SK-N-SH treated with all-trans-retinoic acid at 6 μM for 48 hours (cell line): Measurements from ENCODE around the gene IMP4.

Experiments
- ATAC-seq: fragments of 200-7000 bp; cut with Tn5 transposase; 3 replicates; pipeline ENCODE4 v1.9.1; 2020; ENCODE audit warnings: mild to moderate bottlenecking, moderate library complexity
- BACH2 ChIP-seq: fragments of 250-450 bp; sonication (Bioruptor Pico); IDR thresholded peaks from 2 replicates; pipeline ENCODE4 v1.9.0; 2021; ENCODE audit warnings: mild to moderate bottlenecking, borderline replicate concordance
- CSDC2 ChIP-seq: fragments of 250-450 bp; sonication (Bioruptor Pico); IDR thresholded peaks from 2 replicates; pipeline ENCODE4 v1.5.0; 2020; ENCODE audit warnings: mild to moderate bottlenecking, moderate library complexity
- ESRRG ChIP-seq: fragments of 250-450 bp; sonication (Bioruptor Pico); IDR thresholded peaks from 2 replicates; pipeline ENCODE4 v1.6.1; 2021; ENCODE audit warnings: mild to moderate bottlenecking
- GLIS3 ChIP-seq: fragments of 250-450 bp; sonication (Bioruptor Pico); IDR thresholded peaks from 2 replicates; pipeline ENCODE4 v1.5.0; 2020; ENCODE audit warnings: mild to moderate bottlenecking, moderate library complexity
- ISL1 ChIP-seq: fragments of 250-450 bp; sonication (Bioruptor Pico); IDR thresholded peaks from 2 replicates; pipeline ENCODE4 v2.1.2; 2022; ENCODE audit warnings: mild to moderate bottlenecking, moderate library complexity
- OSR1 ChIP-seq: fragments of 250-450 bp; sonication (Bioruptor Pico); IDR thresholded peaks from 2 replicates; pipeline ENCODE4 v1.8.0; 2022; ENCODE audit warnings: moderate library complexity, mild to moderate bottlenecking, inconsistent platforms
- POU6F1 ChIP-seq: fragments of 250-450 bp; sonication (Bioruptor Pico); IDR thresholded peaks from 2 replicates; pipeline ENCODE4 v1.8.0; 2021; ENCODE audit warnings: low read depth, mild to moderate bottlenecking, moderate library complexity, borderline replicate concordance
- PPARA ChIP-seq: fragments of 250-450 bp; sonication (Bioruptor Pico); IDR thresholded peaks from 2 replicates; pipeline ENCODE4 v1.5.0; 2020; ENCODE audit warnings: mild to moderate bottlenecking, borderline replicate concordance
- RARB ChIP-seq: fragments of 250-450 bp; sonication (Bioruptor Pico); IDR thresholded peaks from 2 replicates; pipeline ENCODE4 v1.8.0; 2021; ENCODE audit warnings: mild to moderate bottlenecking, moderate library complexity
- SNAI2 ChIP-seq: fragments of 250-450 bp; sonication (Bioruptor Pico); IDR thresholded peaks from 2 replicates; pipeline ENCODE4 v1.5.0; 2020; ENCODE audit warnings: mild to moderate bottlenecking, moderate library complexity
- TCF4 ChIP-seq: fragments of 250-450 bp; sonication (Bioruptor Pico); IDR thresholded peaks from 2 replicates; pipeline ENCODE4 v1.8.0; 2021; ENCODE audit warnings: mild to moderate bottlenecking, moderate library complexity, borderline replicate concordance
- ZC3H10 ChIP-seq: fragments of 250-450 bp; sonication (Bioruptor Pico); IDR thresholded peaks from 2 replicates; pipeline ENCODE4 v1.5.1; 2021; ENCODE audit warnings: mild to moderate bottlenecking, moderate library complexity
- ZFP3 ChIP-seq: fragments of 250-450 bp; sonication (Bioruptor Pico); IDR thresholded peaks from 2 replicates; pipeline ENCODE4 v1.5.0; 2020; ENCODE audit warnings: mild to moderate bottlenecking, moderate library complexity
- ZNF565 ChIP-seq: fragments of 450-650 bp; formaldehyde crosslinking; conservative IDR thresholded peaks from 2 replicates; pipeline ENCODE4 v1.5.0; 2020; ENCODE audit warnings: low read depth, mild to moderate bottlenecking, moderate library complexity
- ZNF70 ChIP-seq: fragments of 450-650 bp; formaldehyde crosslinking; IDR thresholded peaks from 2 replicates; pipeline ENCODE4 v1.5.0; 2020; ENCODE audit warnings: mild to moderate bottlenecking, moderate library complexity
- ZNF8 ChIP-seq: fragments of 450-650 bp; formaldehyde crosslinking; IDR thresholded peaks from 2 replicates; pipeline ENCODE4 v1.5.0; 2020; ENCODE audit warnings: mild to moderate bottlenecking, moderate library complexity
- TF ChIP-seq, protein P1 (sequence below): fragments of 250-450 bp; sonication (Bioruptor Pico); IDR thresholded peaks from 2 replicates; pipeline ENCODE4 v1.5.1; 2020; ENCODE audit warnings: low read depth, mild to moderate bottlenecking, moderate library complexity
- TF ChIP-seq, protein P2 (sequence below): fragments of 250-450 bp; sonication (Bioruptor Pico); IDR thresholded peaks from 2 replicates; pipeline ENCODE4 v1.5.1; 2021; ENCODE audit warnings: mild to moderate bottlenecking, moderate library complexity
- TF ChIP-seq, protein P3 (sequence below): fragments of 250-450 bp; sonication (Bioruptor Pico); IDR thresholded peaks from 2 replicates; pipeline ENCODE4 v1.8.0; 2020; ENCODE audit warnings: mild to moderate bottlenecking, moderate library complexity, borderline replicate concordance
- TF ChIP-seq, protein P4 (sequence below): fragments of 250-450 bp; sonication (Bioruptor Pico); IDR thresholded peaks from 2 replicates; pipeline ENCODE4 v1.5.0; 2020; ENCODE audit warnings: mild to moderate bottlenecking, moderate library complexity

IMP4 gene

DNA sequence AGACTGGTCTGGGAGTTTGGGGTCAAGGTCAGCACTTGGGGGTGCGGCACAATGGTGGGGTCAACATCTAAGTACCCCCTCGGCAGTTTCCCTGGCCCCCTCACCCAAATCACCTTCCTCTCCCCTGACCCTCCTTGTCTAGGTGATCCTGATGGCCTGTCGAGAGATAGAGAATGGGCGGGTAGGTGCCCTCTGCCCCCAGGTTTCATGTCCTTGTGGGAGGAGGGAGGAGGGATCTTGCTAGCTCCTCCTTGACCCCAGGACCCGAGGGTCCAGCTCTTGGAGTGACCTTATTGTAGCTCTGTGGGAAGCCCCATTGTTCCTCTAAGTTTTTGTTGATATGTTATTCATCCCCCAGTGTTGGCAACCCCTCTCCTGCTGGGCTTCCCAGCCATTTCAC, 16.8 kb downstream of the IMP4 start:
- no peak for TF ChIP-seq TCF4 (CRISPR knock-in tag)
- no peak for TF ChIP-seq PPARA (CRISPR knock-in tag)
- no peak for TF ChIP-seq ZC3H10
- no peak for TF ChIP-seq ZNF70
- TF ChIP-seq, protein P1, sequence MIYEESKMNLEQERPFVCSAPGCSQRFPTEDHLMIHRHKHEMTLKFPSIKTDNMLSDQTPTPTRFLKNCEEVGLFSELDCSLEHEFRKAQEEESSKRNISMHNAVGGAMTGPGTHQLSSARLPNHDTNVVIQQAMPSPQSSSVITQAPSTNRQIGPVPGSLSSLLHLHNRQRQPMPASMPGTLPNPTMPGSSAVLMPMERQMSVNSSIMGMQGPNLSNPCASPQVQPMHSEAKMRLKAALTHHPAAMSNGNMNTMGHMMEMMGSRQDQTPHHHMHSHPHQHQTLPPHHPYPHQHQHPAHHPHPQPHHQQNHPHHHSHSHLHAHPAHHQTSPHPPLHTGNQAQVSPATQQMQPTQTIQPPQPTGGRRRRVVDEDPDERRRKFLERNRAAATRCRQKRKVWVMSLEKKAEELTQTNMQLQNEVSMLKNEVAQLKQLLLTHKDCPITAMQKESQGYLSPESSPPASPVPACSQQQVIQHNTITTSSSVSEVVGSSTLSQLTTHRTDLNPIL (CRISPR knock-in tag): no peak
- TF ChIP-seq BACH2 (CRISPR knock-in tag): no peak
- no peak for TF ChIP-seq SNAI2 (CRISPR knock-in tag)
- TF ChIP-seq, protein P2, sequence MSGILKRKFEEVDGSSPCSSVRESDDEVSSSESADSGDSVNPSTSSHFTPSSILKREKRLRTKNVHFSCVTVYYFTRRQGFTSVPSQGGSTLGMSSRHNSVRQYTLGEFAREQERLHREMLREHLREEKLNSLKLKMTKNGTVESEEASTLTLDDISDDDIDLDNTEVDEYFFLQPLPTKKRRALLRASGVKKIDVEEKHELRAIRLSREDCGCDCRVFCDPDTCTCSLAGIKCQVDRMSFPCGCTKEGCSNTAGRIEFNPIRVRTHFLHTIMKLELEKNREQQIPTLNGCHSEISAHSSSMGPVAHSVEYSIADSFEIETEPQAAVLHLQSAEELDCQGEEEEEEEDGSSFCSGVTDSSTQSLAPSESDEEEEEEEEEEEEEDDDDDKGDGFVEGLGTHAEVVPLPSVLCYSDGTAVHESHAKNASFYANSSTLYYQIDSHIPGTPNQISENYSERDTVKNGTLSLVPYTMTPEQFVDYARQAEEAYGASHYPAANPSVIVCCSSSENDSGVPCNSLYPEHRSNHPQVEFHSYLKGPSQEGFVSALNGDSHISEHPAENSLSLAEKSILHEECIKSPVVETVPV: no peak
- no peak for TF ChIP-seq CSDC2
- TF ChIP-seq, protein P3, sequence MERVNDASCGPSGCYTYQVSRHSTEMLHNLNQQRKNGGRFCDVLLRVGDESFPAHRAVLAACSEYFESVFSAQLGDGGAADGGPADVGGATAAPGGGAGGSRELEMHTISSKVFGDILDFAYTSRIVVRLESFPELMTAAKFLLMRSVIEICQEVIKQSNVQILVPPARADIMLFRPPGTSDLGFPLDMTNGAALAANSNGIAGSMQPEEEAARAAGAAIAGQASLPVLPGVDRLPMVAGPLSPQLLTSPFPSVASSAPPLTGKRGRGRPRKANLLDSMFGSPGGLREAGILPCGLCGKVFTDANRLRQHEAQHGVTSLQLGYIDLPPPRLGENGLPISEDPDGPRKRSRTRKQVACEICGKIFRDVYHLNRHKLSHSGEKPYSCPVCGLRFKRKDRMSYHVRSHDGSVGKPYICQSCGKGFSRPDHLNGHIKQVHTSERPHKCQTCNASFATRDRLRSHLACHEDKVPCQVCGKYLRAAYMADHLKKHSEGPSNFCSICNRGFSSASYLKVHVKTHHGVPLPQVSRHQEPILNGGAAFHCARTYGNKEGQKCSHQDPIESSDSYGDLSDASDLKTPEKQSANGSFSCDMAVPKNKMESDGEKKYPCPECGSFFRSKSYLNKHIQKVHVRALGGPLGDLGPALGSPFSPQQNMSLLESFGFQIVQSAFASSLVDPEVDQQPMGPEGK (CRISPR knock-in tag): no peak
- TF ChIP-seq ZNF565 (CRISPR knock-in tag): no peak
- no peak for TF ChIP-seq RARB (CRISPR knock-in tag)
- no peak for TF ChIP-seq ESRRG
- TF ChIP-seq ZFP3 (CRISPR knock-in tag): no peak
- TF ChIP-seq POU6F1 (CRISPR knock-in tag): no peak
- no peak for TF ChIP-seq ISL1
- no peak for ATAC-seq

DNA sequence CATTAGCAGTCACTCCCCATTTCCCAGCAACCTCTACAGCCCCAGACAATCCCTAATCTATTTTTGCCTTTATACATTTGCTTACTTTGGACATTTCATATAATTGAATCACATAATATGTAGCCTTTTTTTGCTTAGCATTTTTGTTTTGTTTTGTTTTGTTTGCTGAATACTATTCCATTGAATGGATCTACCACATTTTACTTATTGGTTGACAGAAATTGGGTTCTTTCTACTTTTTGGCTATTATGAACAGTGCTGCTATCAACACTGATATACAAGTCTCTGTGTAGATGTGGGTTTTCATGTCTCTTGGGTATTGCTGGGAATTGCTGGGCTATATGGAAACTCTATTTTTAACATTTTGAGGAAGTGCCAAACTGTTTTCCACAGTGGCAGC, 20.8 kb downstream of the IMP4 start:
- ATAC-seq: no peak
- TF ChIP-seq, protein P4, sequence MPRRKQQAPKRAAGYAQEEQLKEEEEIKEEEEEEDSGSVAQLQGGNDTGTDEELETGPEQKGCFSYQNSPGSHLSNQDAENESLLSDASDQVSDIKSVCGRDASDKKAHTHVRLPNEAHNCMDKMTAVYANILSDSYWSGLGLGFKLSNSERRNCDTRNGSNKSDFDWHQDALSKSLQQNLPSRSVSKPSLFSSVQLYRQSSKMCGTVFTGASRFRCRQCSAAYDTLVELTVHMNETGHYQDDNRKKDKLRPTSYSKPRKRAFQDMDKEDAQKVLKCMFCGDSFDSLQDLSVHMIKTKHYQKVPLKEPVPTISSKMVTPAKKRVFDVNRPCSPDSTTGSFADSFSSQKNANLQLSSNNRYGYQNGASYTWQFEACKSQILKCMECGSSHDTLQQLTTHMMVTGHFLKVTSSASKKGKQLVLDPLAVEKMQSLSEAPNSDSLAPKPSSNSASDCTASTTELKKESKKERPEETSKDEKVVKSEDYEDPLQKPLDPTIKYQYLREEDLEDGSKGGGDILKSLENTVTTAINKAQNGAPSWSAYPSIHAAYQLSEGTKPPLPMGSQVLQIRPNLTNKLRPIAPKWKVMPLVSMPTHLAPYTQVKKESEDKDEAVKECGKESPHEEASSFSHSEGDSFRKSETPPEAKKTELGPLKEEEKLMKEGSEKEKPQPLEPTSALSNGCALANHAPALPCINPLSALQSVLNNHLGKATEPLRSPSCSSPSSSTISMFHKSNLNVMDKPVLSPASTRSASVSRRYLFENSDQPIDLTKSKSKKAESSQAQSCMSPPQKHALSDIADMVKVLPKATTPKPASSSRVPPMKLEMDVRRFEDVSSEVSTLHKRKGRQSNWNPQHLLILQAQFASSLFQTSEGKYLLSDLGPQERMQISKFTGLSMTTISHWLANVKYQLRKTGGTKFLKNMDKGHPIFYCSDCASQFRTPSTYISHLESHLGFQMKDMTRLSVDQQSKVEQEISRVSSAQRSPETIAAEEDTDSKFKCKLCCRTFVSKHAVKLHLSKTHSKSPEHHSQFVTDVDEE (CRISPR knock-in tag): no peak
- no peak for TF ChIP-seq CSDC2
- no peak for TF ChIP-seq OSR1 (CRISPR knock-in tag)
- peak; percentile 93 for TF ChIP-seq ZNF8 (CRISPR knock-in tag)
- TF ChIP-seq TCF4 (CRISPR knock-in tag): no peak

DNA sequence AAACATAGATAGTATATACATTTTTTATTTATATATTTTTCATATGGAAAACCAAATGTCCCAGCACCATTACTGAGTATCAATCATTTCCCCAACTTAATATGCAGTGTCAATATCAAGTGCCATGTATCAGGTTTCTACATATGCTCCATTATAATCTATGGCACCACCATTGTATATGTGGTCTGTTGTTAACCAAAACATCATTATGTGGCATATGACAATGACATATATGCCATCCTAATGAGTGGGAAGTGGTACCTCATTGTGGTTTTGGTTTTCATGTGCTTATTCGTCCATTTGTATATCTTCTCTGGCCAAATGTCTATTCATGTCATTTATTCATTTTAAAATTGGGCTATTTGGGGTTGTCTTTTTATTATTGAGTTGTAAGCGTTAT, 22.4 kb downstream of the IMP4 start:
- no peak for ATAC-seq

More for the DNA sequence above, 22.4 kb downstream of the IMP4 start:
- TF ChIP-seq ESRRG (no peak), ZNF565 (CRISPR knock-in tag) (no peak), SNAI2 (CRISPR knock-in tag) (no peak), BACH2 (CRISPR knock-in tag) (no peak), ZNF8 (CRISPR knock-in tag) (no peak), GLIS3 (CRISPR knock-in tag) (no peak), POU6F1 (CRISPR knock-in tag) (no peak), PPARA (CRISPR knock-in tag) (no peak)
